HEK293 (cell line): Measurements from ENCODE around the gene TMEM45A.
"Not testable (repeated sequence)": the region's sequence is repeated elsewhere in the genome, so short reads cannot be mapped to it uniquely, and the experiment has no call there.

Experiments
- CTCF ChIA-PET: fragments of 350-600 bp; formaldehyde crosslinking; extraction: SDS; loops from one replicate; lab custom pipeline; 2021; ENCODE audit warnings: antibody characterized with exemption; lab: Yijun Ruan, JAX
- POLR2A ChIA-PET: fragments of 300-600 bp; formaldehyde crosslinking; extraction: SDS; loops from one replicate; lab custom pipeline; 2020; ENCODE audit warnings: antibody characterized with exemption, inconsistent platforms; lab: Yijun Ruan, JAX
- H3K27ac ChIP-seq: fragments of 200-500 bp; sonication (Bioruptor generic); 2 replicates; pipeline ENCODE4 v1.5.1; 2014; ENCODE audit warnings: low read depth, low read length, control low read depth, inconsistent platforms; ENCODE audit errors: extremely low read depth
- H3K36me3 ChIP-seq, 2 experiments: fragments of 200-500 bp in 1 of 2; sonication (Bioruptor generic) in 1 of 2; 1 replicate in 1 of 2; 2 replicates in 1 of 2; pipeline ENCODE4 v1.5.1; 2014 to 2017; ENCODE audit warnings: inconsistent platforms in 2 of 2, low read length in 2 of 2; ENCODE audit not compliant: control insufficient read depth in 2 of 2, insufficient read depth in 1 of 2
- H3K4me1 ChIP-seq: fragments of 200-500 bp; sonication (Bioruptor generic); 2 replicates; pipeline ENCODE4 v1.5.1; 2014; ENCODE audit warnings: mild to moderate bottlenecking, low read length, inconsistent platforms; ENCODE audit not compliant: control insufficient read depth, insufficient read depth
- H3K4me3 ChIP-seq: 2 replicates; pipeline ENCODE4 v1.5.1; 2011; ENCODE audit warnings: low read depth, mild to moderate bottlenecking, control low read depth, low read length, moderate library complexity
- H3K9me3 ChIP-seq: fragments of 200-500 bp; sonication (Bioruptor generic); 2 replicates; pipeline ENCODE4 v1.5.1; 2014; ENCODE audit warnings: low read depth, low read length, inconsistent platforms; ENCODE audit not compliant: control insufficient read depth, insufficient read depth
- HIC1 ChIP-seq: fragments of 450-650 bp; formaldehyde crosslinking; IDR thresholded peaks from 2 replicates; pipeline ENCODE4 v1.5.1; 2016; ENCODE audit warnings: missing biosample characterization, missing genetic modification characterization
- OSR2 ChIP-seq: fragments of 450-650 bp; formaldehyde crosslinking; IDR thresholded peaks from 2 replicates; pipeline ENCODE4 v1.5.1; 2016; ENCODE audit warnings: missing biosample characterization, missing genetic modification characterization
- SP7 ChIP-seq: fragments of 450-650 bp; formaldehyde crosslinking; IDR thresholded peaks from 2 replicates; pipeline ENCODE4 v1.5.1; 2016; ENCODE audit warnings: missing biosample characterization, missing genetic modification characterization
- YY1 ChIP-seq: fragments of 450-650 bp; formaldehyde crosslinking; IDR thresholded peaks from 2 replicates; pipeline ENCODE4 v1.5.1; 2018; ENCODE audit warnings: missing biosample characterization, missing genetic modification characterization
- ZBTB20 ChIP-seq: fragments of 450-650 bp; formaldehyde crosslinking; IDR thresholded peaks from 2 replicates; pipeline ENCODE4 v1.5.1; 2016; ENCODE audit warnings: missing biosample characterization, missing genetic modification characterization
- ZFP3 ChIP-seq: fragments of 450-650 bp; formaldehyde crosslinking; IDR thresholded peaks from 2 replicates; pipeline ENCODE4 v1.5.1; 2016; ENCODE audit warnings: low read depth, missing biosample characterization, missing genetic modification characterization
- ZFP69B ChIP-seq: fragments of 450-650 bp; formaldehyde crosslinking; IDR thresholded peaks from 2 replicates; pipeline ENCODE4 v1.5.1; 2016; ENCODE audit warnings: missing biosample characterization, missing genetic modification characterization
- ZIC2 ChIP-seq: fragments of 450-650 bp; formaldehyde crosslinking; IDR thresholded peaks from 2 replicates; pipeline ENCODE4 v1.5.1; 2016; ENCODE audit warnings: missing biosample characterization, missing genetic modification characterization
- ZNF112 ChIP-seq: fragments of 450-650 bp; formaldehyde crosslinking; IDR thresholded peaks from 2 replicates; pipeline ENCODE4 v1.5.0; 2017; ENCODE audit warnings: missing biosample characterization, missing genetic modification characterization
- ZNF157 ChIP-seq: fragments of 450-650 bp; formaldehyde crosslinking; IDR thresholded peaks from 2 replicates; pipeline ENCODE4 v1.5.1; 2016; ENCODE audit warnings: missing biosample characterization, missing genetic modification characterization
- ZNF175 ChIP-seq: fragments of 450-650 bp; formaldehyde crosslinking; IDR thresholded peaks from 2 replicates; pipeline ENCODE4 v1.5.1; 2016; ENCODE audit warnings: missing biosample characterization, missing genetic modification characterization
- ZNF211 ChIP-seq: fragments of 450-650 bp; formaldehyde crosslinking; IDR thresholded peaks from 2 replicates; pipeline ENCODE4 v1.5.1; 2016; ENCODE audit warnings: low read depth, missing biosample characterization, missing genetic modification characterization
- ZNF26 ChIP-seq: fragments of 450-650 bp; formaldehyde crosslinking; IDR thresholded peaks from 2 replicates; pipeline ENCODE4 v1.5.1; 2016; ENCODE audit warnings: missing biosample characterization, missing genetic modification characterization
- ZNF335 ChIP-seq: fragments of 450-650 bp; formaldehyde crosslinking; conservative IDR thresholded peaks from 2 replicates; pipeline ENCODE4 v1.5.1; 2016; ENCODE audit warnings: missing biosample characterization, missing genetic modification characterization
- ZNF404 ChIP-seq: fragments of 450-650 bp; formaldehyde crosslinking; IDR thresholded peaks from 2 replicates; pipeline ENCODE4 v1.5.1; 2017; ENCODE audit warnings: missing biosample characterization, missing genetic modification characterization
- ZNF416 ChIP-seq: fragments of 450-650 bp; formaldehyde crosslinking; IDR thresholded peaks from 2 replicates; pipeline ENCODE4 v1.5.1; 2016; ENCODE audit warnings: missing biosample characterization, missing genetic modification characterization
- ZNF529 ChIP-seq: fragments of 450-650 bp; formaldehyde crosslinking; IDR thresholded peaks from 2 replicates; pipeline ENCODE4 v1.5.1; 2017; ENCODE audit warnings: missing genetic modification characterization, missing biosample characterization; ENCODE audit not compliant: insufficient replicate concordance
- ZNF558 ChIP-seq: fragments of 450-650 bp; formaldehyde crosslinking; IDR thresholded peaks from 2 replicates; pipeline ENCODE4 v1.5.1; 2016; ENCODE audit warnings: missing biosample characterization, missing genetic modification characterization
- ZNF571 ChIP-seq: fragments of 450-650 bp; formaldehyde crosslinking; IDR thresholded peaks from 2 replicates; pipeline ENCODE4 v1.5.0; 2017; ENCODE audit warnings: missing biosample characterization, missing genetic modification characterization
- ZNF621 ChIP-seq: fragments of 450-650 bp; formaldehyde crosslinking; IDR thresholded peaks from 2 replicates; pipeline ENCODE4 v1.5.1; 2017; ENCODE audit warnings: missing biosample characterization, missing genetic modification characterization
- ZNF624 ChIP-seq: fragments of 450-650 bp; formaldehyde crosslinking; IDR thresholded peaks from 2 replicates; pipeline ENCODE4 v1.5.1; 2017; ENCODE audit warnings: missing biosample characterization, missing genetic modification characterization
- ZNF768 ChIP-seq: fragments of 450-650 bp; formaldehyde crosslinking; IDR thresholded peaks from 2 replicates; pipeline ENCODE4 v1.5.1; 2018; ENCODE audit warnings: missing biosample characterization, mild to moderate bottlenecking, missing genetic modification characterization
- TF ChIP-seq, protein P1 (sequence below): fragments of 450-650 bp; formaldehyde crosslinking; IDR thresholded peaks from 2 replicates; pipeline ENCODE4 v1.5.1; 2016; ENCODE audit warnings: missing biosample characterization, missing genetic modification characterization

TMEM45A gene

GRCh38 chr3:100471444-100471843, 21.0 kb upstream of the TMEM45A start:
- CTCF ChIA-PET = interaction anchor here (1.4 kb wide), 1 partner anchor 118 kb away, joined by 4 read pairs; no protein-coding TSS in a partner anchor
- H3K4me1 ChIP-seq = no peaks in the 10 kb centered on the region
- no peak overlapping the region for H3K27ac ChIP-seq
- no peak overlapping the region for H3K4me3 ChIP-seq
- H3K9me3 ChIP-seq = no peaks in the 10 kb centered on the region
- POLR2A ChIA-PET = no interaction called here
- no peaks in the 10 kb centered on the region for H3K36me3 ChIP-seq
- TF ChIP-seq ZNF416 = no peak

DNA sequence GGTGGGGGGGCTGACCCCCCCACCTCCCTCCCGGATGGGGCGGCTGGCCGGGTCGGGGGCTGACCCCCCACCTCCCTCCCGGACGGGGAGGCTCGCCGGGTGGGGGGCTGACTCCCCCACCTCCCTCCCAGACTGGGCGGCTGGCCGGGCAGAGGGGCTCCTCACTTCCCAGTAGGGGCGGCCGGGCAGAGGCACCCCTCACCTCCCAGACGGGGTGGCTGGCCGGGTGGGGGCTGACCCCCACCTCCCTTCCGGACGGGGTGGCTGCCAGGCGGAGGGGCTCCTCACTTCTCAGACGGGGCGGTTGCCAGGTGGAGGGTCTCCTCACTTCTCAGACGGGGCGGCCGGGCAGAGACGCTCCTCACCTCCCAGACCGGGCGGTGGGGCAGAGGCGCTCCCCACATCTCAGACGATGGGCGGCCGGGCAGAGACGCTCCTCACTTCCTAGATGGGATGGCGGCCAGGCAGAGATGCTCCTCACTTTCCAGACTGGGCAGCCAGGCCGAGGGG, 14.5 kb upstream of the TMEM45A start:
- H3K36me3 ChIP-seq, POLR2A ChIA-PET: not testable (repeated sequence)

DNA sequence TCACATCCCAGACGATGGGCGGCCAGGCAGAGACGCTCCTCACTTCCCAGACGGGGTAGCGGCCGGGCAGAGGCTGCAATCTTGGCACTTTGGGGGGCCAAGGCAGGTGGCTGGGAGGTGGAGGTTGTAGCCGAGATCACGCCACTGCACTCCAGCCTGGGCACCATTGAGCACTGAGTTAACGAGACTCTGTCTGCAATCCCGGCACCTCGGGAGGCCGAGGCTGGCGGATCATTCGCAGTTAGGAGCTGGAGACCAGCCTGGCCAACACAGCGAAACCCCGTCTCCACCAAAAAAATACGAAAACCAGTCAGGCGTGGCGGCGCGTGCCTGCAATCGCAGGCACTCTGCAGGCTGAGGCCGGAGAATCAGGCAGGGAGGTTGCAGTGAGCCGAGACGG, 13.9 kb upstream of the TMEM45A start:
- H3K36me3 ChIP-seq, H3K4me3 ChIP-seq, H3K4me1 ChIP-seq, CTCF ChIA-PET, POLR2A ChIA-PET, H3K9me3 ChIP-seq, H3K27ac ChIP-seq: not testable (repeated sequence)

More for the DNA sequence above, 14.5 kb upstream of the TMEM45A start:
- H3K4me1 ChIP-seq, H3K27ac ChIP-seq, H3K4me3 ChIP-seq, CTCF ChIA-PET, H3K9me3 ChIP-seq: not testable (repeated sequence)

- ChIA-PET POLR2A (no interaction called here), CTCF (no interaction called here)
- Histone ChIP-seq H3K4me1 (no peaks in the 10 kb centered on the region), H3K9me3 (no peaks in the 10 kb centered on the region), H3K4me3 (no peak overlapping the region), H3K27ac (no peak overlapping the region), H3K36me3 (no peaks in the 10 kb centered on the region)
- TF ChIP-seq ZNF112 (no peak), ZNF768 (no peak), ZNF529 (tag by site-specific recombination) (no peak), ZNF157 (tag by site-specific recombination) (no peak), ZNF558 (tag by site-specific recombination) (no peak), ZFP69B (tag by site-specific recombination) (no peak), ZNF175 (tag by site-specific recombination) (no peak), OSR2 (no peak), ZNF26 (tag by site-specific recombination) (no peak), YY1 (tag by site-specific recombination) (no peak)
Measured at GRCh38 chr3:100480081-100480480, 12.3 kb upstream of the TMEM45A start.

- Histone ChIP-seq H3K4me1 (no peaks in the 10 kb centered on the region), H3K27ac (no peak overlapping the region), H3K36me3 (no peaks in the 10 kb centered on the region), H3K9me3 (no peaks in the 10 kb centered on the region), H3K4me3 (no peak overlapping the region)
- CTCF ChIA-PET = interaction anchor here (0.7 to 0.8 kb wide), 2 partner anchors 88 to 93 kb away, joined by 3 to 5 read pairs; no protein-coding TSS in a partner anchor
- POLR2A ChIA-PET = no interaction called here
- TF ChIP-seq ZNF416 (no peak), HIC1 (tag by site-specific recombination) (no peak), SP7 (no peak), ZBTB20 (tag by site-specific recombination) (no peak), ZNF621 (tag by site-specific recombination) (no peak), ZNF211 (no peak), ZFP3 (no peak), ZNF335 (tag by site-specific recombination) (no peak), ZNF404 (tag by site-specific recombination) (no peak), ZIC2 (tag by site-specific recombination) (no peak), ZNF624 (tag by site-specific recombination) (no peak), ZNF571 (tag by site-specific recombination) (no peak)
- TF ChIP-seq, protein P1, sequence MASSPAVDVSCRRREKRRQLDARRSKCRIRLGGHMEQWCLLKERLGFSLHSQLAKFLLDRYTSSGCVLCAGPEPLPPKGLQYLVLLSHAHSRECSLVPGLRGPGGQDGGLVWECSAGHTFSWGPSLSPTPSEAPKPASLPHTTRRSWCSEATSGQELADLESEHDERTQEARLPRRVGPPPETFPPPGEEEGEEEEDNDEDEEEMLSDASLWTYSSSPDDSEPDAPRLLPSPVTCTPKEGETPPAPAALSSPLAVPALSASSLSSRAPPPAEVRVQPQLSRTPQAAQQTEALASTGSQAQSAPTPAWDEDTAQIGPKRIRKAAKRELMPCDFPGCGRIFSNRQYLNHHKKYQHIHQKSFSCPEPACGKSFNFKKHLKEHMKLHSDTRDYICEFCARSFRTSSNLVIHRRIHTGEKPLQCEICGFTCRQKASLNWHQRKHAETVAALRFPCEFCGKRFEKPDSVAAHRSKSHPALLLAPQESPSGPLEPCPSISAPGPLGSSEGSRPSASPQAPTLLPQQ (tag by site-specific recombination) = no peak
Measured at GRCh38 chr3:100482176-100482575, 10.2 kb upstream of the TMEM45A start.
